HG02571 (cell line): ENCODE measurements around the gene PLXNA4.

ENCODE experiments used
- ATAC-seq: cut with Tn5 transposase; IDR thresholded peaks from one replicate; pipeline ENCODE4 v1.9.1; 2021; ENCODE audit warnings: mild to moderate bottlenecking, moderate library complexity; ENCODE audit not compliant: unreplicated experiment

Gene PLXNA4

DNA sequence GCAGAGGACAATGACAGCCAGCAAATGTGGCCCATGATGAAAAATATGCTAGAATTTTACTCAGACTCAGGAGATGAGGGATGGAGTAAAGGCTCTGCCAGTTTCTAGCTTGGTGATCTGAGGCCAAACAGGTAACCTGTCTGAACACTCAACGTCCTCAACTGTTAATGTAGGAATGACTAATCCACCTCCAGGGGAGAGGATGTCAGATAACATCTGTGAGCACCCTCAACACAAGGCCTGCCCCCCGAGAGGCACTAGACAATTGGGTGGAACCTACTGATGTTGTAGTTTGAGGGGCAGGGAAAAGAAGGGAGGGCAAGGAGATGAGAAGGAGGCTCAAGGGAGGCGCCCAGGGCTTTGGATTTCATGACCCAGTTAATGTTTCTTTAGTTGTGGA, 445.1 kb downstream of the PLXNA4 start:
- ATAC-seq = no peak

GRCh38 chr7:132130497-132130896, 445.8 kb downstream of the PLXNA4 start:
- no peak for ATAC-seq

DNA sequence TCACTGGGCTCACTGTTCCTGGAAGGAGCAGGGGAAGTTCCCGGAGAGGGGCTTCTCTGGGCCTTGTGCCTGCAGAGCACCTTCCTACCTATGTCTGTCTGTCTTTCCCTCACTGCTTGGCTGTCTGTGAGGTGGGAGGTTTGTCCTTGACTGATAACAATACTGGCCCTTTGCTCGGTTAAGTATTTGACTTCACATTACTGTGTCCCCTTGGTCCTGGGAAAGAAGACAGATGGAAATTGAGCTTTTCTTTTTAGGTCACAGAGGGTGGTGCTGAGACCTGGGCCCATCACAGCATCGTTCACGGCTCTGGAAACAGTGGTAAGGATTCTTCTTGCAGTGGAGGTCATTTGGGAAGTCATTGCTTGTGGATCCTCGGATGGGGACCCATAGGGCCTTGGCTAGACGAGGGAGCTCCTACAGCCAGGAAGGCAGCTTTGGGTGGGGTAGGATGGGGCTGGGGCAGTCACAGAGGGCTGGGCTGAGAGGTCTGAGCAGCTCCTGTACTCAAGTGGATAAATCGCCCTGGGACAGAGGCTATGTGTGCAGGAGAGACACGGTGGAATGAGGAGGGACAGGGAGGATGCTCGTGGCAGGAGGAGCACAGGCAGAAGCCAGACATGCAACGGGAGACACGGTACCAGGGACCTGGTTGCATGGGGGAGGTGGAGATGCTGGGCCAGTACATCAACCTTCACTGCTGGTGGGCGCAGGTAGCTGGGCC, 450.2 kb downstream of the PLXNA4 start:
- no peak for ATAC-seq

DNA sequence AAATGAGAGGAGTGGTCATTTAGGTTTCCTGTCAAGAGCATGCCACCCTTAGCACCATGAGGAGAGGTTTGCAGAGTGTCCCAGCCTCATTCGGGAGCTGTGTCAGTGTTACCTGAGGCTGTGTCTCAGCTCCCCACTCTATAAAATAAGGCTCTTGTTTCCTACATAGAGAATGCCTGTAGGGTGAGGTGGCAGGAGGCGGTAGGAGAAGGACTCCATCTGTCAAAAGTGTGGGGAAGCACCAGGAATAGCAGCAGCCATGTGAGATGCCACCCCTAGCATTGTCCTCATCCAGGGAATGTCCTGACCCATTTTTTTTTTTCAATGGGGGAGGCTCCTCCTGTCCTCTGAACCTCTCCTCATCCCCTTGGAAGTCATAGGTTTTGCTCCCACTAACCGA, 451.2 kb downstream of the PLXNA4 start:
- no peak for ATAC-seq

- no peak for ATAC-seq
Observed at GRCh38 chr7:132124575-132124974, 451.7 kb downstream of the PLXNA4 start.

GRCh38 chr7:132123773-132124172, 452.5 kb downstream of the PLXNA4 start:
- no peak for ATAC-seq

DNA sequence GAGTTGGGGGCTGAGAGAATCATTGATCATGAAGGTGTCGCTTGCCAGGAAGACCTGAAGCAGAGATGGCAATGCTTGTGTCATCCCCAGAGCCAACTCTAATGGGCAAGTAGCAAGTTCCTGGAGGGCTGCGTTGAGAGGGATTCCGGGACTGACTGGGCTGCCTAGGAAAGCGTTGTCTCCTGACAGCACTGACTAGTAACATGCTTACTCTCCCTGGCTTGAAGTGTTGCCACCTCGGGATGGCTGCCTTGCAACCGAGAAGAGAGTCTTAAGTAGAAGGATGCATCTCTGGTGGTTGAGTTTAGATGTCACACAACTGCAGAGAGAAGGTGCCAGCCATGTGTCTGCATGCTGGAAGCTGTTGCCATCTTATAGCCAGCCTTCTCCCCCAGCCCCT, 453.4 kb downstream of the PLXNA4 start:
- ATAC-seq = no peak

DNA sequence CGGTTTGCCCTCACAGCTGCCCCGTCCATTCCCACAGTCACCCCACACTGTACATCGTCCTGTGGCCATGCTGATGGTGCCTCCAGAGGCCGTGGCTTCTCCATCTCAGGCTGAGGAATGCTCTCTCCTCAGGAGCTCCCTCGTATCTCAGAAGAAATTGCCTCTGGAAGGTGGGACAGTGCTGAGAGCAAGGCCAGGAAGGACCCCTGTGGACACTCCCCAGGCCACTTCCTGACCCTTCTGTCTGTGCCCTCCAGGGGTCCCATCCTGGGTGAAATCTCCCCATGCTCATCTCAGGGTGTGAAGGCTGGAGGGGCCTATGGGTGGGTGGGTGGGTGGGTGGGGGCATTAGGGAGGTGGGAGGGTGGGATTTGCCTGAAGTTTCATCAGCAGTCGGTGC, 454.3 kb downstream of the PLXNA4 start:
- ATAC-seq = no peak

DNA sequence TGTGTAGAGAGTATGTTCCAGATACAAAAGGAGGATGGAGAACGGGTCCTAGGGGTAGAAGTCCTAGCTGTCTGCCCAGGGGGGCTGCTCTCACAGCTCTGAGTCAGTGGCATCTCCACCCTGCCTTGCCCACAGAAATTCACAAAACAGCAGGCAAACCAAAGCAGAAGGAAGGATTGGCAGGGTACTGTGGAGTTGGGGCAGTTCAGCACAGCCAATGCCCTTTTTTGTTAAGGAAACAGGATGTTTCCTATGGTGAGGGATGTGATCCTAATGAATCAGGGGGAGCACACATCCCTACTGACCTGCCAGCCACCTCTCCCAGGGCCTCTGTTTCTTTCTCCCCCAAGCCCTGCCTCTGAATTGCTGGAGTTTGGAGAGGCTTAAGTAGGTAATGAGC, 457.6 kb downstream of the PLXNA4 start:
- ATAC-seq = no peak

GRCh38 chr7:132117636-132118035, 458.6 kb downstream of the PLXNA4 start:
- no peak for ATAC-seq

DNA sequence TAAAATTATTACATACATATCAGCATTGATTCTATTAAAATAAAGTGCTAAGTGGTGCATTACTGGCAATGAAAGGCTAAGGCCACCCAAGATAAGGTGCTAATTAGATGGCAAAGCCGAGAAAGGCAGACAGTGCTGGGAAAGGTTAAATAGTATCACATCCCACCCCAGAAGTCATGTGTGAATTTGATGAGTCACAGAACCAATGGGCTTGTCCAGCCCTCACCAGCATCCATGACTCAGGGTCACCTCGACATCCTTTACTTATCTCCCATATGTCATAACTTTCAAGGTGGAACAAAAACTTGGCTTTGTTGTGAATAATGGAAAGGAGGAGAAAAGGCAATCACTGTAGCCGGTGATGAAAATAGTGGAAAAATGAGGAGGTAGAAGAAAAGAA, 459.1 kb downstream of the PLXNA4 start:
- ATAC-seq = no peak

DNA sequence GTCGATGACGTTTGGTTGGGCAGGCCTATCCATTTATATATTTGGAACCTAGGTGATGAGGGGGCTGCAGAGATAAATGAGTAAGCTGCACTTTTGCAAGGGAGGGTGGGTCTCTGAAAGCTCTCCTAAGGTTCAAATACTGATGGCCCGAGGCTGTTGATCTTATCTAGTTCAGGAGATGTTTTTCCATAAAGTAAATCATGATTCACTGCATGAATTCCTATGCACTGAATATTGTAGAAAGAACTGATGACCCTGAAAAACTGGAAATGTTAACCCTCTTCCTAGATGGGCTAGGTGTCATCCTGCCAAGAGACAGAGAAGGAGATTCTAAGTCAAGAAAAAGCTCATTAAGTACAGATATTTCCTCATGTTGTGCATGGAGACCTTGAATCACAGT, 459.9 kb downstream of the PLXNA4 start:
- ATAC-seq = no peak

- ATAC-seq = no peak
Observed at GRCh38 chr7:132115758-132116157, 460.5 kb downstream of the PLXNA4 start.

DNA sequence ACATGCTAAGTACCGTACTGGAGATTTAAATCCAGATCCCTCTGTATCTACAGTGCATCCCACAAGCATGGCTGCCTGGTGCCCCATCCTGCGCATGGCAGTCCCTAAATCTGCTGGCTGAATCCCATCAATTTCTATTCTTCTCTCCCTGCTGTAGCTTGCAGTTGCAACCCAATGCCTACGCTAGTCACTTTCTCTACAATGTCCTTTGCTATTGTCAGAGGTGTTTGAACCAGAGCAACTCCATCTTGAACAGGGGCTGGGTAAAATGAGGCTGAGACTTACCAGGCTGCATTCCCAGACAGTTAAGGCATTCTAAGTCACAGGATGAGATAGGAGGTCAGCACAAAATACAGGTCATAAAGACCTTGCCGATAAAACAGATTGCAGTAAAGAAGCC, 461.2 kb downstream of the PLXNA4 start:
- ATAC-seq = no peak

DNA sequence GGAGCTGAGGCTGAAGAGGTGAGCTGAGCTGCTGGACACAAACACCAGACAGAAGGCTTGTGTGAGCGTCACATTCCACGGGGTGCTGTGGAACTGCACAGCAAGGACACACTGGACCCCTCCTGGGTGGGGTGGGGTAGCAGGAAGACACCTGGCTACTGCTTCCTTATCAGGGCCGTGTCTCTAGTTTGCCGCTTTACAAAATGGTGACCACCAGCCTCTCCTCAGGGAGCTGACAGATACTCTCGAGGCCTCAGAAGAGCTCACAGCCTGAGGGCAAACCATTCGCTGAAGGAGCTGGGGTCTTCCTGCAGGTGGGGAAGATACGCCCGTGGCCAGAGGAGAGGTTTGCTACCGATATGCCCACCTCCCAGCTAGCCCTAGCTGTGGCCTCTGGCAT, 461.9 kb downstream of the PLXNA4 start:
- ATAC-seq = no peak

- no peak for ATAC-seq
Observed at GRCh38 chr7:132113536-132114371, 462.5 kb downstream of the PLXNA4 start.

DNA sequence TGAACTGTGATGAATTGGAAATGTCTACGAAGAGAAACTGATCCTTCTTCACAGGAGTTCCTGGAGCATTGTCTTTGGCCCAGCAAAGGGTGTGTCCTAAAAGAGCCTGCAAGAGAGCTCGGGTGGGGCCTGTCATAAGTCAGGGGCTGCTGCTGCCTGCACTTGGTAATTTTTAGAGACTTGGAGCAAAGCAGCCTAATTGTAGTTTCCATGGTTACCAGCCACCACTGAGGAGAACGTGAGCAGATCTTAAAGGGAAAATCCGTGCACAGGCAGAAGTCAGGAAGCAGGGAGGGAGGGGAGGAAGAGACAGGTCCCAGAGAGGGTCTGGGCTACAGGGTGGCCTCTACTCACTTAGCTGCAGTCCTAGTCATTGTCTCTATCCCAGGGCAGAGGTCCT, 463.6 kb downstream of the PLXNA4 start:
- ATAC-seq = no peak

DNA sequence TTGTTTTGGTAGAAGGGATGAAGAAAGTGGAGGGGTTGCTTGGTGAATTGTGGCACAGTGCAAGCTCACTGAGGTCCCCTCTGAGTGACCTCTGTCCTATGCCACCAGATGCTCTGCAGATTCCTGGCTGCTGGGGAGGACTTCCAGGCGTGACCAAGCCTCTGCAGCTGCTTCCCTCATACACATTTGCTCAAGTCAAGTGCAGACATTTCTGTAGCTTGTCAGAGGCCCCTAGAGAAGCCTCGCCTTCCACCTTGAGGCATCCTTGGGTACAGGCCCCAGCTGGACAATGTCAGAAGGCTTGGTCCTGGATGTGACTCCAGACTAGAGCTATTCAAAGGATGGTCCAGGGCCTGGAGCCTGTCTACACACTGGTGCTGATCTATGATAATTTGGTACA, 464.2 kb downstream of the PLXNA4 start:
- ATAC-seq = no peak

- ATAC-seq = no peak
Observed at GRCh38 chr7:132110692-132111091, 465.6 kb downstream of the PLXNA4 start.

GRCh38 chr7:132109769-132110168, 466.5 kb downstream of the PLXNA4 start:
- ATAC-seq = no peak

- ATAC-seq = no peak
Observed at GRCh38 chr7:132108563-132108962, 467.7 kb downstream of the PLXNA4 start.

GRCh38 chr7:132106491-132106890, 469.8 kb downstream of the PLXNA4 start:
- no peak for ATAC-seq
